Measurements from ENCODE around the gene C11orf68.
"Not testable (repeated sequence)": the region's sequence is repeated elsewhere in the genome, so short reads cannot be mapped to it uniquely, and the experiment has no call there.

Gene C11orf68

GRCh38 chr11:65918211-65919140 lies at the start of gene C11orf68:
Gene C11orf68 (minus strand): TSS chr11:65919062. CDS start chr11:65919031, 31 bp downstream.
- no peak for DNase-seq

GRCh38 chr11:65967329-65967934 lies 48.6 kb upstream of the C11orf68 start:
- DNase-seq = no peak

GRCh38 chr11:65965986-65966762 lies 47.3 kb upstream of the C11orf68 start:
- no peak for DNase-seq

GRCh38 chr11:65964906-65965305 lies 46.0 kb upstream of the C11orf68 start:
- no peak for DNase-seq

GRCh38 chr11:65962141-65962564 lies 43.3 kb upstream of the C11orf68 start:
- DNase-seq = no peak

- peak; percentile 95 to 96 for DNase-seq
Observed at GRCh38 chr11:65961267-65962140, 42.6 kb upstream of the C11orf68 start, which contains the start of gene SART1. Gene SART1 (plus strand): TSS chr11:65961734. CDS start chr11:65961781, 47 bp downstream.

- DNase-seq = peak in 1 of 2 experiments; percentile 9
Observed at GRCh38 chr11:65960824-65961266, 42.0 kb upstream of the C11orf68 start.

GRCh38 chr11:65958774-65959420 lies 40.0 kb upstream of the C11orf68 start:
- DNase-seq = no peak

GRCh38 chr11:65958291-65958690 lies 39.4 kb upstream of the C11orf68 start:
- no peak for DNase-seq

GRCh38 chr11:65954771-65955170 lies 35.9 kb upstream of the C11orf68 start:
- no peak for DNase-seq

GRCh38 chr11:65953471-65953870 lies 34.6 kb upstream of the C11orf68 start:
- DNase-seq = no peak

- DNase-seq = no peak
Observed at GRCh38 chr11:65952052-65952521, 33.2 kb upstream of the C11orf68 start.

- not testable (repeated sequence) for DNase-seq
Observed at GRCh38 chr11:65951641-65952040, 32.8 kb upstream of the C11orf68 start.

GRCh38 chr11:65950711-65951110 lies 31.8 kb upstream of the C11orf68 start:
- DNase-seq = not testable (repeated sequence)

GRCh38 chr11:65947603-65948125 lies 28.8 kb upstream of the C11orf68 start:
- DNase-seq = no peak

- DNase-seq = no peak
Observed at GRCh38 chr11:65947133-65947532, 28.3 kb upstream of the C11orf68 start.

- DNase-seq = no peak
Observed at GRCh38 chr11:65946655-65947054, 27.8 kb upstream of the C11orf68 start.

GRCh38 chr11:65945941-65946558 lies 27.2 kb upstream of the C11orf68 start:
- no peak for DNase-seq

GRCh38 chr11:65945430-65945911 lies 26.6 kb upstream of the C11orf68 start, which contains the start of gene TSGA10IP:
Gene TSGA10IP (plus strand): TSS chr11:65945480. CDS start chr11:65945676, 196 bp downstream.
- no peak for DNase-seq

GRCh38 chr11:65944767-65945166 lies 25.9 kb upstream of the C11orf68 start:
- DNase-seq = no peak

Measured in activated CD4-positive, alpha-beta T cell treated with anti-CD3 and anti-CD28 coated beads, Interleukin-2, amount 50 U/mL, for 48 hours (primary cell).